NCI-H82 (cell line): Measurements from ENCODE around the gene ATP6V1C2.
A peak's percentile ranks its signal among the peaks of the same experiment; 100 is the strongest.
"Not testable (repeated sequence)": the region's sequence is repeated elsewhere in the genome, so short reads cannot be mapped to it uniquely, and the experiment has no call there.

Experiments used
- DNase-seq: peaks from one replicate; lab custom pipeline; 2025; lab: John Stamatoyannopoulos, UW

The ATP6V1C2 gene

GRCh38 chr2:10813163-10814138, 92.0 kb downstream of the ATP6V1C2 start:
- DNase-seq, result not testable (repeated sequence)

GRCh38 chr2:10814142-10814541, 92.7 kb downstream of the ATP6V1C2 start:
- DNase-seq, result no peak

GRCh38 chr2:10814571-10815331, 93.3 kb downstream of the ATP6V1C2 start:
- DNase-seq, result peak; percentile 33

- peak; percentile 52 for DNase-seq
These were observed 96.0 kb downstream of the ATP6V1C2 start for GRCh38 chr2:10817413-10817812.

- not testable (repeated sequence) for DNase-seq
These were observed 96.9 kb downstream of the ATP6V1C2 start for GRCh38 chr2:10818305-10818704.

GRCh38 chr2:10818984-10819383, 97.6 kb downstream of the ATP6V1C2 start:
- DNase-seq, result no peak

- DNase-seq, result no peak
These were observed 98.4 kb downstream of the ATP6V1C2 start for GRCh38 chr2:10819714-10820314.

- no peak for DNase-seq
These were observed 99.1 kb downstream of the ATP6V1C2 start for GRCh38 chr2:10820562-10820961.

- no peak for DNase-seq
These were observed 99.7 kb downstream of the ATP6V1C2 start for GRCh38 chr2:10820978-10821695.

GRCh38 chr2:10824191-10824590, 102.8 kb downstream of the ATP6V1C2 start:
- no peak for DNase-seq

GRCh38 chr2:10826026-10826425, 104.6 kb downstream of the ATP6V1C2 start:
- no peak for DNase-seq

- DNase-seq, result no peak
These were observed 105.2 kb downstream of the ATP6V1C2 start for GRCh38 chr2:10826625-10827024.

- DNase-seq, result no peak
These were observed 106.9 kb downstream of the ATP6V1C2 start for GRCh38 chr2:10828346-10828745.

GRCh38 chr2:10829299-10829698, 107.9 kb downstream of the ATP6V1C2 start:
- DNase-seq, result no peak

GRCh38 chr2:10830203-10830602, 108.8 kb downstream of the ATP6V1C2 start:
- no peak for DNase-seq

- DNase-seq, result no peak
These were observed 109.4 kb downstream of the ATP6V1C2 start for GRCh38 chr2:10830641-10831399.

- DNase-seq, result no peak
These were observed 110.1 kb downstream of the ATP6V1C2 start for GRCh38 chr2:10831400-10831985.

GRCh38 chr2:10832203-10832936, 110.9 kb downstream of the ATP6V1C2 start:
- peak; percentile 94 for DNase-seq

- DNase-seq, result no peak
These were observed 111.6 kb downstream of the ATP6V1C2 start for GRCh38 chr2:10833021-10833420.
